ENCODE results near the gene SCAP. TPM values are rescaled to one million over a fixed set of nuclear protein-coding genes. Genes with fewer than 3 reads are reported as not detected.

The SCAP gene
- total RNA-seq, 1 donor from 2014 or later = 103 TPM

DNA sequence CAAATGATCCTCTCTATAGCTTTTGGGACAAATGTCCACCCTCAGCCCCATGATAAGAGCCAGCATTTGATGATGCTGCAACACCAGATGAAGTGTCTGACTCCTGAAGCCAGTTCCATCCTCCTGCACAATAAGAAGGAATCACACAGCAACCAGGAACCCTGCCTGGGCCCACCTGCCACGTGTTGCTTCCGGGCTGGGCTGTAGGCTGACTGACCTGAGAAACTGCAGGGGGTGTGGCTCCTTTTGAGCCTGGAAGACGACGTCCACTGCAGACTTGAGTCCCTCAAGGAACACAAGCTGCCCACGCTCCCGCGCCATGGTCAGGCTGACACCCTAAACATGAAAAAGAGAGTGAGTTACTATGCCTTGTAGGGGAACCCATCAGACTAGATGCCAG lies 28.4 kb upstream of the SCAP start:
- TF ChIP-seq CTCF (conservative IDR thresholded peaks at IDR 0.05) = no peak
- no peaks in the 10 kb centered on the region for H3K27me3 Mint-ChIP-seq (ENCODE audit: low read depth)
- DNase-seq (ENCODE audit: low read depth, low spot score) = no peak
- H3K9me3 Mint-ChIP-seq = no peaks in the 10 kb centered on the region
- peaks cover 8% of the 10 kb centered on the region for H3K36me3 Mint-ChIP-seq (ENCODE audit: low read depth)
- H3K27ac Mint-ChIP-seq (ENCODE audit: unreplicated experiment) = no peak overlapping the region
- peaks cover 3% of the 10 kb centered on the region for H3K4me1 Mint-ChIP-seq
- no peak overlapping the region for H3K4me3 Mint-ChIP-seq

GRCh38 chr3:47503033-47503432 lies 27.3 kb upstream of the SCAP start:
- Mint-ChIP-seq H3K27me3 (ENCODE audit: low read depth) (no peaks in the 10 kb centered on the region), H3K27ac (ENCODE audit: unreplicated experiment) (no peak overlapping the region), H3K4me1 (peaks cover 3% of the 10 kb centered on the region), H3K4me3 (no peak overlapping the region), H3K36me3 (ENCODE audit: low read depth) (peaks cover 14% of the 10 kb centered on the region), H3K9me3 (no peaks in the 10 kb centered on the region)
- TF ChIP-seq CTCF (conservative IDR thresholded peaks at IDR 0.05) = no peak
- DNase-seq (ENCODE audit: low read depth, low spot score) = no peak

DNA sequence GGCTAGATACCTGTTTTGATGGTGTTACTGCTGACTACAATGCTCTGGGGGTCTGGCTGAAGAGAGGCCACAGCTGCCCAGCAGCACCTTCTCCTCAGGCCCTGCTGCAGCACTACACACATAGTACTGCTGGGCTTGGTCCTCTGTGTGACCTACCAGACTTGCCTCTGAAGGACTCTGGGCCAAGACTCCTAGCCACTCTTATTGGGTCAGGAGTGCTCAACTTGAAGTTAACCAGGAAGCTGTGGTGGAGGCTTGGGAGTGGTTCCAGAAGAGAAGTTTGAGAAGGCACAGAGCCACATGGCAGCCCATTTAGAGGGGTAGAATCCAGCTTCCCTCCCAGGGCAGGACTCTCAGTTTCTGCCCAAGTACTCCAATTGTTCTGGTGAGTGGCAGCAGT lies 21.2 kb upstream of the SCAP start:
- Mint-ChIP-seq H3K4me1 (peaks cover 3% of the 10 kb centered on the region), H3K9me3 (no peaks in the 10 kb centered on the region), H3K4me3 (no peak overlapping the region), H3K27ac (ENCODE audit: unreplicated experiment) (no peak overlapping the region), H3K27me3 (ENCODE audit: low read depth) (no peaks in the 10 kb centered on the region), H3K36me3 (ENCODE audit: low read depth) (peaks cover 17% of the 10 kb centered on the region)
- no peak for TF ChIP-seq CTCF (conservative IDR thresholded peaks at IDR 0.05)
- DNase-seq (ENCODE audit: low read depth, low spot score) = no peak

DNA sequence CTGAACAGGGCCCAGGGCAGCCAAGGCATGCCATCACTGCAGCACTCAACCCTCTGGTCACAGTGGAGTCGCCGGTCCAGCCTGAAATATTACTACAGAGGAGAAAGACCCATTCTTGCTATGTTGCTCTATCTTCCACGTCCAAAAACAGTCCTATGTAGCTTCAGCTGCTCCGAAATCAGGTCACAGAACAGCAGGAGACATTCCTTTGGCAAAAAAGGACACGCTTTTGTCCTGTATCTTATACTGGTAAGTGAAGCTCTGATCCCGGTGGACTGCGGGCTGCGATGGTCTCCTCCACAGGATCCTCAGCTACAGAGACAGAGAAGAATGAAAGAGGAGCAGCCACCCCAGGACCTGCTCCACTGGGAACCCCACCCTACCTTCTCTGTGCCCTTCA lies 20.1 kb upstream of the SCAP start:
- H3K27ac Mint-ChIP-seq (ENCODE audit: unreplicated experiment) = no peak overlapping the region
- peaks cover 14% of the 10 kb centered on the region for H3K36me3 Mint-ChIP-seq (ENCODE audit: low read depth)

GRCh38 chr3:47495111-47495510 lies 19.4 kb upstream of the SCAP start:
- Mint-ChIP-seq H3K27me3 (ENCODE audit: low read depth) (no peaks in the 10 kb centered on the region), H3K4me1 (no peaks in the 10 kb centered on the region), H3K4me3 (no peak overlapping the region), H3K9me3 (no peaks in the 10 kb centered on the region), H3K36me3 (ENCODE audit: low read depth) (peaks cover 13% of the 10 kb centered on the region), H3K27ac (ENCODE audit: unreplicated experiment) (no peak overlapping the region)
- DNase-seq (ENCODE audit: low read depth, low spot score) = no peak
- TF ChIP-seq CTCF (conservative IDR thresholded peaks at IDR 0.05) = no peak

More for the DNA sequence above, 20.1 kb upstream of the SCAP start:
- no peak for DNase-seq (ENCODE audit: low read depth, low spot score)
- Mint-ChIP-seq H3K4me1 (no peaks in the 10 kb centered on the region), H3K4me3 (no peak overlapping the region), H3K27me3 (ENCODE audit: low read depth) (no peaks in the 10 kb centered on the region), H3K9me3 (no peaks in the 10 kb centered on the region)
- no peak for TF ChIP-seq CTCF (conservative IDR thresholded peaks at IDR 0.05)

- Mint-ChIP-seq H3K27ac (ENCODE audit: unreplicated experiment) (no peak overlapping the region), H3K9me3 (no peaks in the 10 kb centered on the region), H3K4me3 (no peak overlapping the region), H3K36me3 (ENCODE audit: low read depth) (peaks cover 4% of the 10 kb centered on the region), H3K4me1 (no peaks in the 10 kb centered on the region), H3K27me3 (ENCODE audit: low read depth) (no peaks in the 10 kb centered on the region)
- no peak for DNase-seq (ENCODE audit: low read depth, low spot score)
- TF ChIP-seq CTCF (conservative IDR thresholded peaks at IDR 0.05) = no peak
These were observed 16.0 kb upstream of the SCAP start for GRCh38 chr3:47491777-47492176.
